VCaP (cell line): ENCODE results near the gene RPL34.
A peak's percentile ranks its signal among the peaks of the same experiment; 100 is the strongest.

Source experiments
- H3K27ac ChIP-seq: fragments of 450-650 bp; 2 replicates; pipeline ENCODE4 v1.5.1; 2017
- CTCF ChIP-seq: fragments of 450-650 bp; conservative IDR thresholded peaks from 2 replicates; pipeline ENCODE4 v1.5.1; 2017; ENCODE audit warnings: mild to moderate bottlenecking, moderate library complexity

RPL34 gene

GRCh38 chr4:108620101-108620932, at the start of gene RPL34:
TSS of gene RPL34 (plus strand) at chr4:108620576. CDS start at chr4:108621960, 1,384 bp downstream.
- no peak for TF ChIP-seq CTCF
- peak within 1 kb of the TSS; percentile 82 for H3K27ac ChIP-seq

GRCh38 chr4:108570993-108571569, 49.3 kb upstream of the RPL34 start:
- H3K27ac ChIP-seq = no peak overlapping the region
- no peak for TF ChIP-seq CTCF

GRCh38 chr4:108574402-108574801, 46.0 kb upstream of the RPL34 start:
- TF ChIP-seq CTCF = no peak
- H3K27ac ChIP-seq = no peak overlapping the region

GRCh38 chr4:108581083-108581482, 39.3 kb upstream of the RPL34 start:
- TF ChIP-seq CTCF = no peak
- no peak overlapping the region for H3K27ac ChIP-seq

GRCh38 chr4:108586778-108587177, 33.6 kb upstream of the RPL34 start:
- no peak for TF ChIP-seq CTCF
- H3K27ac ChIP-seq = no peak overlapping the region

GRCh38 chr4:108588878-108589277, 31.5 kb upstream of the RPL34 start:
- no peak overlapping the region for H3K27ac ChIP-seq
- TF ChIP-seq CTCF = no peak

- H3K27ac ChIP-seq = no peak overlapping the region
- TF ChIP-seq CTCF = no peak
Observed at GRCh38 chr4:108589961-108590360, 30.4 kb upstream of the RPL34 start.
